WTC11 (cell line): ENCODE data around the gene MTMR3. TPM values are rescaled to one million over a fixed set of nuclear protein-coding genes. Genes with fewer than 3 reads are reported as not detected.

ENCODE experiments used
- ATAC-seq: fragments of 200-7000 bp; cut with Tn5 transposase; 2 replicates; pipeline ENCODE4 v1.10.0; 2021; ENCODE audit warnings: mild to moderate bottlenecking, moderate library complexity
- CTCF ChIA-PET: fragments of 300-600 bp; sonication (Branson Sonifier 250); formaldehyde crosslinking; loops from one replicate; lab custom pipeline; 2021; ENCODE audit warnings: antibody characterized with exemption; lab: Charles Lee
- POLR2A ChIA-PET: fragments of 350-600 bp; sonication (Branson Sonifier 250); formaldehyde crosslinking; loops from one replicate; lab custom pipeline; 2021; ENCODE audit warnings: antibody characterized with exemption; lab: Charles Lee
- DNase-seq: peaks from one replicate; pipeline ENCODE4 v3.0.0; 2021; ENCODE audit warnings: low spot score
- H3K27ac Mint-ChIP-seq: 2 replicates; pipeline ENCODE4 v1.8.0; 2021; ENCODE audit warnings: mixed read lengths
- H3K27me3 Mint-ChIP-seq: 2 replicates; pipeline ENCODE4 v1.8.0; 2021; ENCODE audit warnings: low read depth, mild to moderate bottlenecking, moderate library complexity, mixed read lengths
- H3K36me3 Mint-ChIP-seq: 2 replicates; pipeline ENCODE4 v1.8.0; 2021; ENCODE audit warnings: mixed read lengths
- H3K4me1 Mint-ChIP-seq: 2 replicates; pipeline ENCODE4 v1.8.0; 2022; ENCODE audit warnings: mixed read lengths
- H3K4me3 Mint-ChIP-seq: 2 replicates; pipeline ENCODE4 v1.8.0; 2021; ENCODE audit warnings: mild to moderate bottlenecking, moderate library complexity, mixed read lengths
- H3K9me3 Mint-ChIP-seq: 2 replicates; pipeline ENCODE4 v1.8.0; 2021; ENCODE audit warnings: mixed read lengths
- CREM ChIP-seq: sonication (generic); formaldehyde crosslinking; IDR thresholded peaks from 2 replicates; pipeline ENCODE4 v1.8.1; 2022; ENCODE audit warnings: mild to moderate bottlenecking, missing genetic modification reagents, moderate library complexity
- EMX1 ChIP-seq: fragments of 250-450 bp; sonication (Bioruptor Pico); IDR thresholded peaks from 2 replicates; pipeline ENCODE4 v1.8.0; 2021; ENCODE audit warnings: mild to moderate bottlenecking
- FOXJ3 ChIP-seq: sonication (generic); formaldehyde crosslinking; IDR thresholded peaks from 2 replicates; pipeline ENCODE4 v1.9.0; 2021; ENCODE audit warnings: missing genetic modification reagents, mild to moderate bottlenecking, borderline replicate concordance
- GRHL2 ChIP-seq: fragments of 250-450 bp; sonication (Bioruptor Pico); IDR thresholded peaks from 2 replicates; pipeline ENCODE4 v1.8.0; 2022; ENCODE audit warnings: mild to moderate bottlenecking, moderate library complexity; ENCODE audit not compliant: insufficient replicate concordance, severe bottlenecking
- GTF2I ChIP-seq: fragments of 250-450 bp; sonication (Bioruptor Pico); conservative IDR thresholded peaks from 2 replicates; pipeline ENCODE4 v1.4.0; 2021; ENCODE audit warnings: mild to moderate bottlenecking
- HMGXB4 ChIP-seq: sonication (generic); formaldehyde crosslinking; IDR thresholded peaks from 2 replicates; pipeline ENCODE4 v1.8.1; 2023; ENCODE audit warnings: mild to moderate bottlenecking, moderate library complexity, missing genetic modification reagents
- JUN ChIP-seq: sonication (generic); formaldehyde crosslinking; IDR thresholded peaks from 2 replicates; pipeline ENCODE4 v1.8.0; 2023; ENCODE audit warnings: mild to moderate bottlenecking, missing genetic modification reagents
- KAT7 ChIP-seq: sonication (generic); formaldehyde crosslinking; IDR thresholded peaks from 2 replicates; pipeline ENCODE4 v1.8.1; 2023; ENCODE audit warnings: missing genetic modification reagents, mild to moderate bottlenecking, borderline replicate concordance
- MLX ChIP-seq: sonication (generic); formaldehyde crosslinking; IDR thresholded peaks from 2 replicates; pipeline ENCODE4 v1.8.1; 2023; ENCODE audit warnings: mild to moderate bottlenecking, missing genetic modification reagents, moderate library complexity
- MYBL2 ChIP-seq: sonication (generic); formaldehyde crosslinking; IDR thresholded peaks from 2 replicates; pipeline ENCODE4 v1.8.1; 2023; ENCODE audit warnings: mild to moderate bottlenecking, moderate library complexity, missing genetic modification reagents
- NFE2L1 ChIP-seq: sonication (generic); formaldehyde crosslinking; IDR thresholded peaks from 2 replicates; pipeline ENCODE4 v1.8.1; 2023; ENCODE audit warnings: missing genetic modification reagents
- NFYB ChIP-seq: sonication (generic); formaldehyde crosslinking; conservative IDR thresholded peaks from 2 replicates; pipeline ENCODE4 v1.8.0; 2022; ENCODE audit warnings: low read depth, missing genetic modification reagents
- NR2C2 ChIP-seq: sonication (generic); formaldehyde crosslinking; IDR thresholded peaks from 2 replicates; pipeline ENCODE4 v1.8.0; 2022; ENCODE audit warnings: mild to moderate bottlenecking, missing genetic modification reagents
- SMAD3 ChIP-seq: sonication (generic); formaldehyde crosslinking; IDR thresholded peaks from 2 replicates; pipeline ENCODE4 v1.8.0; 2022; ENCODE audit warnings: missing genetic modification reagents, mild to moderate bottlenecking, borderline replicate concordance
- TEAD4 ChIP-seq: sonication (generic); formaldehyde crosslinking; IDR thresholded peaks from 2 replicates; pipeline ENCODE4 v1.8.0; 2022; ENCODE audit warnings: mild to moderate bottlenecking, missing genetic modification reagents
- ZNF121 ChIP-seq: sonication (generic); formaldehyde crosslinking; IDR thresholded peaks from 2 replicates; pipeline ENCODE4 v1.8.0; 2023; ENCODE audit warnings: missing genetic modification reagents
- ZNF263 ChIP-seq: sonication (generic); formaldehyde crosslinking; IDR thresholded peaks from 2 replicates; pipeline ENCODE4 v1.8.1; 2022; ENCODE audit warnings: low read depth, mild to moderate bottlenecking, moderate library complexity, missing genetic modification reagents
- ZNF423 ChIP-seq: fragments of 250-450 bp; sonication (Bioruptor Pico); IDR thresholded peaks from 2 replicates; pipeline ENCODE4 v2.1.2; 2022; ENCODE audit warnings: mild to moderate bottlenecking, moderate library complexity
- ZNF671 ChIP-seq: fragments of 250-450 bp; sonication (Bioruptor Pico); IDR thresholded peaks from 2 replicates; pipeline ENCODE4 v1.8.0; 2021; ENCODE audit warnings: mild to moderate bottlenecking
- total RNA-seq: library from RNA; stranded (reverse); gene quantifications from 3 replicates; pipeline ENCODE4 v1.2.3, GENCODE V29; 2021
- TF ChIP-seq, protein P1 (sequence below): sonication (generic); formaldehyde crosslinking; IDR thresholded peaks from 2 replicates; pipeline ENCODE4 v1.8.1; 2023; ENCODE audit warnings: mild to moderate bottlenecking, missing genetic modification reagents, moderate library complexity
- TF ChIP-seq, protein P2 (sequence below): sonication (generic); formaldehyde crosslinking; IDR thresholded peaks from 2 replicates; pipeline ENCODE4 v1.8.1; 2023; ENCODE audit warnings: mild to moderate bottlenecking, missing genetic modification reagents, borderline replicate concordance
- TF ChIP-seq, protein P3 (sequence below): sonication (generic); formaldehyde crosslinking; IDR thresholded peaks from 2 replicates; pipeline ENCODE4 v1.8.1; 2022; ENCODE audit warnings: mild to moderate bottlenecking, missing genetic modification reagents, moderate library complexity, borderline replicate concordance

MTMR3 gene
- total RNA-seq, 1 experiment from 2014 or later: 19.2 TPM

DNA sequence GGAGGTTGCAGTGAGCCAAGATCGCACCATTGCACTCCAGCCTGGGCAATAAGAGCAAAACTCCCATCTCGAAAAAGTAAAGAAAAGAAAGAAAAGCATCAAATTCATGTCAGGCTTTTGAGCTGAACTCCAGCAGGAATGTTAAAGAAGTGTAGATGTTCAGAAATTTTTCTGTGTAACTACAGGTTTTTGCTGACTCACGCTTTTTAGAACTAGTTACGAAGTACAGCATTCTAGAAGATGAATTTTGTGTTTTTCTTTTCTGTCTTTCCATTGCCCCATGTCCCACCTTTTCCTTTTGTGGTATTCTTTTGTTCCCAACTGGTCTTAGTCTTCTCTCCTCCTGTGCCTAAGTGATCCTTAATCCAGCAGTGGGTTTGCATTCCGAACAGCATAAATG is 141.3 kb downstream of the MTMR3 start:
- Mint-ChIP-seq H3K4me1 (no peaks in the 10 kb centered on the region), H3K27ac (no peak overlapping the region), H3K27me3 (no peaks in the 10 kb centered on the region), H3K36me3 (peaks cover 38% of the 10 kb centered on the region), H3K9me3 (no peaks in the 10 kb centered on the region), H3K4me3 (no peak overlapping the region)
- ChIA-PET POLR2A (interaction anchor here (1.6 kb wide), 1 partner anchor 15 kb away, joined by 4 read pairs; no protein-coding TSS in a partner anchor), CTCF (no interaction called here)
- DNase-seq (no peak), ATAC-seq (no peak)
- TF ChIP-seq, protein P1, sequence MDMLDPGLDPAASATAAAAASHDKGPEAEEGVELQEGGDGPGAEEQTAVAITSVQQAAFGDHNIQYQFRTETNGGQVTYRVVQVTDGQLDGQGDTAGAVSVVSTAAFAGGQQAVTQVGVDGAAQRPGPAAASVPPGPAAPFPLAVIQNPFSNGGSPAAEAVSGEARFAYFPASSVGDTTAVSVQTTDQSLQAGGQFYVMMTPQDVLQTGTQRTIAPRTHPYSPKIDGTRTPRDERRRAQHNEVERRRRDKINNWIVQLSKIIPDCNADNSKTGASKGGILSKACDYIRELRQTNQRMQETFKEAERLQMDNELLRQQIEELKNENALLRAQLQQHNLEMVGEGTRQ (CRISPR knock-in tag): no peak
- no peak for TF ChIP-seq ZNF423 (CRISPR knock-in tag)
- no peak for TF ChIP-seq ZNF121 (CRISPR knock-in tag)
- TF ChIP-seq ZNF671 (CRISPR knock-in tag): no peak
- no peak for TF ChIP-seq NFYB (CRISPR knock-in tag)
- TF ChIP-seq, protein P2, sequence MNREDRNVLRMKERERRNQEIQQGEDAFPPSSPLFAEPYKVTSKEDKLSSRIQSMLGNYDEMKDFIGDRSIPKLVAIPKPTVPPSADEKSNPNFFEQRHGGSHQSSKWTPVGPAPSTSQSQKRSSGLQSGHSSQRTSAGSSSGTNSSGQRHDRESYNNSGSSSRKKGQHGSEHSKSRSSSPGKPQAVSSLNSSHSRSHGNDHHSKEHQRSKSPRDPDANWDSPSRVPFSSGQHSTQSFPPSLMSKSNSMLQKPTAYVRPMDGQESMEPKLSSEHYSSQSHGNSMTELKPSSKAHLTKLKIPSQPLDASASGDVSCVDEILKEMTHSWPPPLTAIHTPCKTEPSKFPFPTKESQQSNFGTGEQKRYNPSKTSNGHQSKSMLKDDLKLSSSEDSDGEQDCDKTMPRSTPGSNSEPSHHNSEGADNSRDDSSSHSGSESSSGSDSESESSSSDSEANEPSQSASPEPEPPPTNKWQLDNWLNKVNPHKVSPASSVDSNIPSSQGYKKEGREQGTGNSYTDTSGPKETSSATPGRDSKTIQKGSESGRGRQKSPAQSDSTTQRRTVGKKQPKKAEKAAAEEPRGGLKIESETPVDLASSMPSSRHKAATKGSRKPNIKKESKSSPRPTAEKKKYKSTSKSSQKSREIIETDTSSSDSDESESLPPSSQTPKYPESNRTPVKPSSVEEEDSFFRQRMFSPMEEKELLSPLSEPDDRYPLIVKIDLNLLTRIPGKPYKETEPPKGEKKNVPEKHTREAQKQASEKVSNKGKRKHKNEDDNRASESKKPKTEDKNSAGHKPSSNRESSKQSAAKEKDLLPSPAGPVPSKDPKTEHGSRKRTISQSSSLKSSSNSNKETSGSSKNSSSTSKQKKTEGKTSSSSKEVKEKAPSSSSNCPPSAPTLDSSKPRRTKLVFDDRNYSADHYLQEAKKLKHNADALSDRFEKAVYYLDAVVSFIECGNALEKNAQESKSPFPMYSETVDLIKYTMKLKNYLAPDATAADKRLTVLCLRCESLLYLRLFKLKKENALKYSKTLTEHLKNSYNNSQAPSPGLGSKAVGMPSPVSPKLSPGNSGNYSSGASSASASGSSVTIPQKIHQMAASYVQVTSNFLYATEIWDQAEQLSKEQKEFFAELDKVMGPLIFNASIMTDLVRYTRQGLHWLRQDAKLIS (CRISPR knock-in tag): no peak

- no peak for ATAC-seq
- DNase-seq: no peak
- Mint-ChIP-seq H3K9me3 (no peaks in the 10 kb centered on the region), H3K36me3 (peaks cover 31% of the 10 kb centered on the region), H3K27ac (no peak overlapping the region), H3K4me1 (no peaks in the 10 kb centered on the region), H3K4me3 (no peak overlapping the region), H3K27me3 (no peaks in the 10 kb centered on the region)
- ChIA-PET CTCF (no interaction called here), POLR2A (no interaction called here)
- TF ChIP-seq CREM (CRISPR knock-in tag) (no peak), NFE2L1 (CRISPR knock-in tag) (no peak), NR2C2 (CRISPR knock-in tag) (no peak), HMGXB4 (CRISPR knock-in tag) (no peak), KAT7 (CRISPR knock-in tag) (no peak), MYBL2 (no peak), MLX (no peak), FOXJ3 (no peak)
- TF ChIP-seq, protein P3, sequence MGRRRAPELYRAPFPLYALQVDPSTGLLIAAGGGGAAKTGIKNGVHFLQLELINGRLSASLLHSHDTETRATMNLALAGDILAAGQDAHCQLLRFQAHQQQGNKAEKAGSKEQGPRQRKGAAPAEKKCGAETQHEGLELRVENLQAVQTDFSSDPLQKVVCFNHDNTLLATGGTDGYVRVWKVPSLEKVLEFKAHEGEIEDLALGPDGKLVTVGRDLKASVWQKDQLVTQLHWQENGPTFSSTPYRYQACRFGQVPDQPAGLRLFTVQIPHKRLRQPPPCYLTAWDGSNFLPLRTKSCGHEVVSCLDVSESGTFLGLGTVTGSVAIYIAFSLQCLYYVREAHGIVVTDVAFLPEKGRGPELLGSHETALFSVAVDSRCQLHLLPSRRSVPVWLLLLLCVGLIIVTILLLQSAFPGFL (CRISPR knock-in tag): no peak
Measured at GRCh38 chr22:30025221-30025620, 142.2 kb downstream of the MTMR3 start.

DNA sequence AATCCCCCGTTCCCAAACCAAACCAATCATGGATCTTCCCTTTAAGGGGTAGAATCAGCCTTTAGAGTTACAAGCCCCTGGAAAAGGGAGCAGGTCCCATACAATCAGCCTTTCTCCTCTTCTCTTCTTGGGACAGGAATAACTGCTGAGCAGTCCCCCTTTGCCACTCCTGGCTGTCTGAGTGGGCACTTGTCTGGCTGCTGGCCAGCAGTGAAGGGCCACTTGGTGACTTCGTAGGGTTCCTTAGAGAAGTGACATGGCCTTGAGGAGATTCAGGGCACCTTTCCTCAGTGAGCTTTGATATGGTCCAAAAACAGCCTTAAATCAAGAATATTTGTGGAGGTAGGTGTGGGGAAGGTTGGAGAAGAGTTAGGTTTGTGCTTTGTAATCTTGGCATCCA is 143.8 kb downstream of the MTMR3 start:
- no peaks in the 10 kb centered on the region for H3K27me3 Mint-ChIP-seq
- ChIA-PET CTCF (no interaction called here), POLR2A (no interaction called here)
- no peaks in the 10 kb centered on the region for H3K9me3 Mint-ChIP-seq
- H3K4me1 Mint-ChIP-seq: no peaks in the 10 kb centered on the region
- ATAC-seq (no peak), DNase-seq (no peak)
- peaks cover 24% of the 10 kb centered on the region for H3K36me3 Mint-ChIP-seq
- H3K4me3 Mint-ChIP-seq: no peak overlapping the region
- no peak overlapping the region for H3K27ac Mint-ChIP-seq
- TF ChIP-seq SMAD3 (CRISPR knock-in tag): no peak
- TF ChIP-seq ZNF263 (CRISPR knock-in tag): no peak
- TF ChIP-seq, protein P2 (CRISPR knock-in tag): no peak
- no peak for TF ChIP-seq TEAD4 (CRISPR knock-in tag)
- TF ChIP-seq MYBL2: no peak
- no peak for TF ChIP-seq GTF2I
- TF ChIP-seq EMX1 (CRISPR knock-in tag): no peak
- no peak for TF ChIP-seq JUN (CRISPR knock-in tag)
- no peak for TF ChIP-seq NFE2L1 (CRISPR knock-in tag)
- TF ChIP-seq GRHL2 (CRISPR knock-in tag): no peak
